ENCODE data around the gene GNPDA1.
"Not testable (repeated sequence)": the region's sequence is repeated elsewhere in the genome, so short reads cannot be mapped to it uniquely, and the experiment has no call there.

DNA sequence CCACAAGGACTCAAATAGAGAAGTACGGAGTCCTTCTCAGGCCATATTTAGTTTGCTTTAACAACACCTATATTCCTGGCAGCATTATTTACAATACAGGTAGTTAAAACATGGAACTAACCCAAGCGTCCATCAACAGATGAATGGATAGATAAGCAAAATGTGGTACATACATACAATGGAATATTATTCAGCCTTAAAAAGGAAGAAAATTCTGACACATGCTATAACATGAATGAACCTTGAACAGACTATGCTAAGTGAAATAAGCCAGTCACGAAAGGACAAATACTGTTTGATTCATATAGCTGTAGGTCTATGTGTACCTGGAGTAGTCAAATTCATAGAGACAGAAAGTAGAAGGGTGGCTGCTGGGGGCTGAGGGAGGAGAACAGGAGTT is 24.8 kb upstream of the GNPDA1 start:
- TF ChIP-seq, protein P1, sequence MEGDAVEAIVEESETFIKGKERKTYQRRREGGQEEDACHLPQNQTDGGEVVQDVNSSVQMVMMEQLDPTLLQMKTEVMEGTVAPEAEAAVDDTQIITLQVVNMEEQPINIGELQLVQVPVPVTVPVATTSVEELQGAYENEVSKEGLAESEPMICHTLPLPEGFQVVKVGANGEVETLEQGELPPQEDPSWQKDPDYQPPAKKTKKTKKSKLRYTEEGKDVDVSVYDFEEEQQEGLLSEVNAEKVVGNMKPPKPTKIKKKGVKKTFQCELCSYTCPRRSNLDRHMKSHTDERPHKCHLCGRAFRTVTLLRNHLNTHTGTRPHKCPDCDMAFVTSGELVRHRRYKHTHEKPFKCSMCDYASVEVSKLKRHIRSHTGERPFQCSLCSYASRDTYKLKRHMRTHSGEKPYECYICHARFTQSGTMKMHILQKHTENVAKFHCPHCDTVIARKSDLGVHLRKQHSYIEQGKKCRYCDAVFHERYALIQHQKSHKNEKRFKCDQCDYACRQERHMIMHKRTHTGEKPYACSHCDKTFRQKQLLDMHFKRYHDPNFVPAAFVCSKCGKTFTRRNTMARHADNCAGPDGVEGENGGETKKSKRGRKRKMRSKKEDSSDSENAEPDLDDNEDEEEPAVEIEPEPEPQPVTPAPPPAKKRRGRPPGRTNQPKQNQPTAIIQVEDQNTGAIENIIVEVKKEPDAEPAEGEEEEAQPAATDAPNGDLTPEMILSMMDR (IDR thresholded peaks at IDR 0.05): not testable (repeated sequence)
- not testable (repeated sequence) for TF ChIP-seq POLR2A (IDR thresholded peaks at IDR 0.05)
